Activated T-cell treated with anti-CD3 and anti-CD28 coated beads for 4 hours (primary cell): ENCODE measurements around the gene CCM2.

Experiments used
- DNase-seq: peaks from one replicate; pipeline ENCODE4 v3.0.0-alpha.2; 2020

The CCM2 gene

DNA sequence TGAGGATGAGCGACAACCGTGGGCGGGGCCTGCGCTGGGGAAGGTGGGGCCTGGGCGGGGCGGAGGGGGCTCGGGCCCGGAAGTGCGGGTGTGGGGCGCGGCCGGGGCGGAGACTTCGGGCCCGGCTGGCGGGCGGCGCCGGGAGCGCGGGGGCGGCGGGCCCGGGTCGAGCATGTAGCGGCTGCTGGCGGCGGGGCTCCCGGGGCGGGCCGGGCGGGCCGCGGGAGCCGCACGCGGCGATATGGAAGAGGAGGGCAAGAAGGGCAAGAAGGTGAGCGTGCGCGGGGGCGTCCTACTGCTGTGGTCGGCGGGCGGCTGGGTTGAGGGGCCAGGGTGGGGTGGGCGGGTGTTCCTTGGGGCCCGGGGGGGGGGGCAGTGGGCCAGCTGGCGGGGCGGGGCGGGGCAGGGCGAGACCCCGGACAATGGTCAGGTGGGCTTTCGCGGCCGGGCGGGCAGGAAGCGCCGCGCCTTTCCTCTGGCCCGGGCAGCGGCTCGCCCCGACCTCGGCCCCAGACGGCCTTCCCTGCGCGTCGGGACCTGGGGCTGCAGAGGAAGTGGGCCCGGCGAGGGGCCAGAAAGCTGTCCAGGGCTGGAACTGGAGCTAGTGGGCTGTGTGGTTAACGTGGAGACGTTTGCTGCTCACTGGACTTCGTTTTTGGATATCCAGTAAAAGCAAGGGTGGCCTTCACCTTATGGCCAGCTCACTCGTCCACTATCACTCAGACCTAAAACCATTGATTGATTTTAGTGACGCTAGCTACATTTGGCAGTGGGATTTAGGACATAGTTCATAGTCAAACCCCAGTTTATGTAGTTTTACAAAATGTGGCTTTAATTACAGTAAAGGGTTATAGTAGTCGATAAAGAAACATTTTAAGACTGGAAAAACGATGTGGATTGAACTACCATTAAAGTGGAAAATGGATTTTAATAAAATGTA is at the start of gene CCM2:
Gene CCM2 (plus strand): TSS at position 109 of the 940 bp plus-strand sequence. CDS start 133 bp downstream, at position 242.
- DNase-seq: no peak

DNA sequence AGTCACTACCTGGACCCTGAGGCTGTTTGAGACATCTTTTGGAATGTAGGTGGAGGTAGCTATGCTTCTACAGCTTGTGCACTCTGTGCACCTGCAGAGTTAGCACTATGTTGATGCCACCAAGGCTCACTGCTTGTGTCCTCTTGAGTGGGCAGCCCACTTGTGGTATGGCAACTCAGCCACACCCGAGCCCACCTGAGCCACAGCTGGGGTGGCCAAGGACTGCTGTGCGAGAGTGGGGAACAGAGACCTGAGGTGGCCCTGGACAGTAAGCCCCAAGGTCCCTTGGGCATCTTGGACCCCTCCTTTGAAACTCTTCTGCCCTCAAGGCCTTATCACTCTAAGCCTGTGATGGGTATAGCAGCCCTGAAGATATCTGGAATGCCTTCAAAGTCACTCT is 46.8 kb upstream of the CCM2 start:
- no peak for DNase-seq

DNA sequence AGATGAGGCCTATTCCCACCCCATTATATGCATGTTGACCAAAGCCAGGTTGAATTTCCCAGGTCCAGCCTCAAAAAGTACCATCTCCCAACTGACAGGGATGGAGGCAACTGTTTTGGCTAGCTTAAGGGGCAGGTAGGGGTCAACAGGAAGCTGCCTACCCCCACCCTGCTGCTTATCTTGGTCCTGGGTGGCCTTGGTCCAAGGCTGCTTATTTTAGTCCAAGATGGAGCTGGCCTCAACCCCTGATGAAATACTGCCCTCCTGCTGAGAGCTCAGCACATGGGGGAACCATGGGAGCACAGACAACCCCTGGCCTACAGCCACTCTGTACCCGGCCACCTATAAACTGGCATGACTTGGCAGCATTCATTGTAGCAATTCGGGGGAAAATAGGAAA is 44.3 kb upstream of the CCM2 start:
- no peak for DNase-seq

DNA sequence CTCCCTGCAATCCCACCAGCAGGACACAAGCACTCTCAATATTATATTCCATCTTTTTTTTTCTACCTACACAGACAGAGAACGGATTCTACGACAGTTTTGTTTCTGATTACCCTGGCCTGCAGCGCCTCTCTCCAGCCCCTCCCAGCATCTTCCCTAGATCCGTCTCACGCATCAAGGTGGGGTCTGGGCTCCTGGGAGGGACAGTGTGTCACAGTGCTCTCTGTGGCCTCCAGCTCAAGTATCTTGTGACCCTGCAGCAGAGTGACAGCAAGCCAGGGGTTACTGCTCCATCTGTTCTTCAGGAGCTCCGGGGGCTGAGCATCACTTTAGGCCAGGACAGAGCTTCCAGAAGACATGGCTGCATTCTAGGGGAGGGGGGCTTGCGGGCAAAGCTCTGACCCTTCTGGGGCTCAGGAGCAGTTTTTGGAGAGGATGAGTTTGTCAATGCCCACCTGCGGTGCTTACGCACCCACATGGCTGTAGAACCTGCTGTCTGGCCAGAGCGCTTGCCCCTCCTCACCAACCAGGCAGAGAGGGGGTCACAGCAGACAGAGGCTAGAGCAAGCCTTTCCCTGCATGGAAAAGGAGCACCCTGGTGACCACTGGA is 43.7 kb upstream of the CCM2 start:
- DNase-seq: no peak

DNA sequence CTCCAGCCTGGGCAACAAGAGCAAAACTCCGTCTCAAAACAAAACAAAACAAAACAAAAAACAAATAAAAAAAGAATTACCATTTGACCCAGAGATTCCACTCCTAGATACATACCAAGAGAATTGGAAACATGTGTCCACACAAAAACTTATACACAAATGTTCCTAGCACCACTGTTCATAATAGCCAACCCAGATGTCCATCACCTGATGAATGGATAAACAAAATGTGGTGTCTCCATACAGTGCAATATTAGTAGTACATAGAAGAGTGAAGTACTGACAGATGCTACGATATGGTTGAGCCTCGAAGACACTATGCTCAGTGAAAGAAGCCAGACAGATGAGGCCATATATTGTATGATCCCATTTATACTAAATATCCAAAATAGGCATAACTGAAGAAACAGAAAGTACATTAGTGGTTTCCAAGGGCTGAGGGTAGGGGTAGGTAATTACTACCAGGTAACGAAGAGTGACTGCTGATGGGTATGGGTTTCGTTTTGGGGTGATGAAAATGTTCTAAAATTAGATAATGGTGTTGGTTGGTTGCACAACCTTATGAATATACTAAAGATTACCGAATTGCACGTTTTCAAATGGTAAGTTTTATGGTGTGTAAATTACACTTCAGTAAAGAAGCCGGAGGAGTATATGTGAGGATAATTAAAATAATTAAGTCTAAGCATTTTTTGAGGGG is 41.2 kb upstream of the CCM2 start:
- no peak for DNase-seq

DNA sequence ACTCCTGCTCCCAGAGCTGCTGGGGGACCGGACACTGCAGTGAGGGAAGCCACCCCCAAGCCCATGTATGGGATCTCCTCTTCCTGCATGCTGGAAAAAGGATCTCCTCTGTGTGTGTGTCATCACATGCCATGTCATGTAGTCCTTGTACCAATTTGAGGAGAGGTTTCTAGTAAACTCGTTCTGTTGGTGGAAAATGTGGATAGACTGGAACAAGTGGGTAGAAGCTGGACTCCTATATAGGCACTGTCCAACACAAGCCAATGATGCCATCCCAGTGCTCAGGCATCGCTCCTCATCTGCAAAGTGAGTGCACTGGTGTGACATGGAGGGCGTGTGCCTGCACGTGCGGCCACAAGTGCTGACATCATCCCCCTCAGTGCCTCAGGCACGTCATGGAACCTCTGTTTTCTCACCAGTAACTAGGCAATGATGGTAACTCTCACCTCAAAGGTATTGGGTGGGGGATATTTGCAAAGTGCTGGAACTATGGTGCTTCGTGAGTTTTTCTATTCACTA is 40.5 kb upstream of the CCM2 start:
- no peak for DNase-seq

DNA sequence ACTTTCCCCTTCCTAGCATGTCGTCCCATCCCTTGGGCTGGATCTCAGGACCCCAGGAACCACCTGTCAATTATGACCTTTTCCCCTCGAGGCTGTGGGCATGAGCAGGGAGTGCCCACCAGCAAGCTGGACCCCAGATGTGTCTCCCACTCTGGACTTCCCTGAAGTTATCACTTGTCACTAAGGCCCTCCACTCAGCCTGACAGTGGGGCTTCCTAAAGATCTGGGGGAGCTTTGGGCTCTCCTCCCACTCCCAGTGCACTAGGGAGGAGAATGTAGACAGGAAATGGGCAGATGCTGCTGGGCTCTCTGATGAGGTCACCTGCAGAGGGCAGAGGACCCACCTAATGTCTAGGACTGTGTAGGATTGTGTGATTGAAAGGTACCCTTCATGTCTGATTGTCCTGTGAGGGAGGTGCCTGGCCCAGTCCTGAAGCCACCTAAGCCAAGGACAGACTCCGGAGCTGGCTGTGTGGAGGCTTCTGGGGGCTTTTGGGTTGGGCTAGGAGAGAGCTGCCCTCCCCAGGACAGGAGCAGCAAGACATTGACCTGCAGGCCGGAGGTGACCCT is 39.9 kb upstream of the CCM2 start:
- DNase-seq: no peak

DNA sequence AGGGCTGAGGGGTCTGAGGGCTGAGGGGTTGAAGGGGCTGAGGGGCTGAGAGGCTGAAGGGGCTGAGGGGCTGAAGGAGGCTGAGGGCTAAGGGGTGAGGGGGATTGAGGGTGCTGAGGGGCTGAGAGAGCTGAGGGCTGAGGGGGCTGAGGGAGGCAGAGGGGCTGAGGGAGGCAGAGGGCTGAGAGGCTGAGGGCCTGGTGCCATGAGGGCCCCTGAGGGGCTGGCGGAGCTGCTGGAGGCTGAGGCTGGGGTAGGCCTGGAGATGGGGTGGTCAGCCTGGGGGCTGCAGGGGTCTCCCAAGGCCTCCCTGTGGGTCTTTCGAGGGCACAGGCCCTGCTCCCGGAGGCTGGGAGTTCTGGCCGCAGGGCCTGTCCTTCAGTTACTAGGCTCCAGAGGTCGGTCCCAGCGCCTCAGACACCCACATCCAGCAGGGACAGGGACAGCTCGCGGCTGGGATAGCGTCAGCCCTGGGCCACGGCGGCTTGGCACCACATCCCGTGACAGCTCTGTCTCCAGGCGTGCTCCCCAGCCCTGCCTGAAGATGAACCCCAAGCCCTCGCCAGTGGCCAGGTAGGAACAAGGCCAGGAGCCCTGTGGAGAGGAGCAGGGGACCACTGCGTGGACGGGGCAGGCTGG is 38.0 kb upstream of the CCM2 start:
- no peak for DNase-seq

DNA sequence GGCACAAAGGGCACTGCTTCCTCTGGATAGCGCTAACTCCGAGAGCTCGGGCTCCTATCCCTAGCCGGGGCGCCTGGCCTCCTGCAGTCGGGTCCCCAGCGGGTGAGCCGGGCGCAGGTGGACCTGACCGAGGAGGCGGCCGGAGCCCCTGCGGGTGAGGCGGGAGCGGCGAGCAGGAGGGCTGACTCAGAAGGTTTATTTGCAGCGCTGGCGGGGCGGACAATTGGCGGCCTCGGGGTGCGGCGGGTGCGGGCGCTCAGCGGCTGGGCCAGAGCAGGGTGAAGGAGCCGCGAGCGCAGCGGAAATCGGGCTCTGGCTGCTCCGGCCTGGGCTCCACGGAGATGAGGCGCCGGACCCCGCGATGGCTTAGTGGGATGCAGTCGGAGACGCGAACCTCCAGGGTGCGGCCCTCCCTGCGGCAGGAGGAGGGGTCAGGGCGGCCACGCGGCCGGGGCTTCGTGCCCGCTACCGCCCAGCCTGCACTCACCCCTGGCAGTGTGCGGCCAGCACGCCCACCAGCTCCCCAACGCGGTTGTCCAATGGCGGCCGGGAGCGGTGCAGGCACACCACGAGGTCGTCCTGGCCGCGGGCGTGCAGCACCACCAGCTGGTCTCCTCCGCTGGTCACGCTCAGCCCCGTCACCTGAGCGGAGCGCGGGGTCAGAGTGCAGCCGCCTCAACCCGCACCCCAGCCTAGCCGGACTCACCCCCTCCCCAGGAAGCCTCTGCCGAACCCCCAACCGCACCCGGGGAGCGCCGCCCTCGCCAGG is 37.3 kb upstream of the CCM2 start:
- DNase-seq: no peak

DNA sequence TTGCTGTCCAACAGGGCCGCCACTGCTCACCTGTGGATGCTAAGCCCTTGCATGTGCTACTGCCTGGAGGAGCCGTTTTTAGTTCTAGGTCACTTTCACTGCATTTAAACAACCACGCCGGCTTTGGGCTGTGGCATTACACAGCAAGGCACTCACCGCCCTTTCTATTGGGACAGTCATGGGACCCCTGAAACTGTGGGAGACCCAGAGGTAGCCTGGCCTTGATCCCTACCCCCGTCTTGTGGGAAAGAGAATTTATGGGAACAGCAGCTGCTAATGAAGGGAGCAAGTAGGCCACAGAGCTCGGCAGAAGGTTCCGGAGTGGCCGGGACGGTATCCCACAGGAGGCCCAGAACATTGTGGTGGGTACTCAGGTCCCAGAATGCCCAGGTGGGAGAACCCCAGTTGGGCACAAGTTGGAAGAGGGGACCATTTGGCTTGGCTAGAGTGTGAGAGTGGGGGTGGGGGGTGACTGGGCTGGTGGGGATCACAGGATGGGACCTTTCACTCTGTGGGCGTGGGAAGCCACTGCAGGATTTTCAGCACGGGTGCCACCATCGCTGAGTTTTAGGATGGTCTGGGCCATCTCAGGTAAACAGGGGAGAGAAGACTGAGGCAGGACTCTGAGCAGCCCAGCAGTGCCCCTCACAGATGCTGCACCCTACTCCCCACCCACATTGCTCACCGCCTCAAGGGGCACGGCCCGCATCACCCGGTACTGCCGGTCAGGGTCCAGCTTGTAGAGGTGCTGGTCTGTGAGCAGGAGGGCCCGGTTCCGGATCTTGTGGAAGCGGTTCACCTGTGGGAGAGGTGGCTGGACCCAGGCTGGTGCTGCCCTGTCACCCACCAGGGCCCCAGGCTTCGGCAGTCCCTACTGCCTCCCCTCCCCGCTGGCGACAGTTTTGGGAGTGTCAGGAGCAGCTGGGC is 36.4 kb upstream of the CCM2 start:
- DNase-seq: no peak

DNA sequence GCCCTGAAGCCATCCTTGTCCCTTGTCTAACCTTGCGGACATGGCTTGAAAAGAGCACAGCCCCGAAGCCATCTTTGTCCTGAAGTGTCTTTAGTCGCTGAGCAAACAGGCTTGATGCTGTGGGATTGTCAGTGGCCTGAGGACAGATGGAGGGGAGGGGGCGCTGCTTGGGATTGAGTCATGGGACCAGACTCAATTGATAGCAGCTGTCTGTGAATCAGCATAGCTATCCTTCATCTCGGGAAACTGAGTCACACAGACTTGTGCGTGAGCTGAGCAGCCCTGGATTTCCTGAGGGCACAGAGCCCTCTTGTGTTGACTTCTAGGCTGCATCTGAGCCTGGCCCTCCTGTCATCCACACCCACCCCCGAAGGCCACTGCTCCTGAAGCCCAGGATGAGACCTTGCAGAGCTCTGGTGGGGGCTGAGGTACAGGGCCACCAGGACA is 35.6 kb upstream of the CCM2 start:
- DNase-seq: no peak

DNA sequence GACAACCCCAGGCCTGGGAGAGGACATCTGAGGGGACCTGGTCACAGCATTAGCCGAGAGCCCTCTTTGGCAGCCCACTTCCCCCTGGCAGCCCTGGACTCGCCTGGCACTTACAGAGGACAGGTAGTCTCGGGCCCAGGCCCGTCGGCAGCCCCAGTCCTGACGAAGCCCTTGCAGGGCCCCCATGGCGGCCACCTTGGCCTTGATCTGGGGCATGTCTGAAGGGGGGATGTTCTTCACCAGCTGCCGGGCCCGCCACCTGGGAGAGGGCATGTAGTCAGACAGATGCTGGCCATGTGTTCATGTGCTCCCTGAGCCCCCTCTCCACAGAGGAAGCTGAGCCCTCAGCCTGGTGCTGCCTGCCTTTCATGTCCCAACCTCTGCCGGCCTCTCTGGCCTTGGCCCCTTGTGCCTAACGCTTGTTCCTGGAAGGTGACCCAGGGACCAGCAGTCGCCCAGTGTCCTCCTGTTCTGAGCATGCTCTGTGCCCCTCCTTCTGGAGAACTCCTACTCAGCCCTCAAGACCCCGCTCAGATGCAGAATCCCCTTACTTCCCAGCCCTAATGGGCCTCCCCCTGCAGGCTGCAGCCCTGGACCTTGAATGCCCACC is 35.1 kb upstream of the CCM2 start:
- no peak for DNase-seq

DNA sequence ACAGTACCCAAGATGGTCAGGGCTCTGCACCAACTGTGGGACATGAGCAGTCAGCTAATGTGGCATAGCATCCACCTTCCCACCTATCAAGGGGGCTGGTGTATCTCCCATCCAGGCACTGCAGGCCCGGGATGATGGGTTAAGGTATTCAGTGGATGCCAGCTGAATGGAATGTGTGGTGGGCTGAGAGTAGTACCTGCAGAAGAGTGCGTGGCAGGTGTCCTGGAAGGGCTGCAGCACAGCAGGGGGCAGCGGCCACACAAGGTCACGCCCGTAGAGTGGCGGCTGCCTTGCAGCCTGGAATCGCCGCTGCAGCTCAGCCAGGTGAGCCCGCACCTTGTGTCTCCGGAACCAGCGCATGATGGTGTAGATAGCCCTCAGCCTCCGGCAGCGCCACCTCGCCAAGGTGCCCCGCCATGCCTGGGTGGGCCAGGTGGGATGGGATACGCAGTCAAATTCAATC is 34.5 kb upstream of the CCM2 start:
- DNase-seq: no peak

DNA sequence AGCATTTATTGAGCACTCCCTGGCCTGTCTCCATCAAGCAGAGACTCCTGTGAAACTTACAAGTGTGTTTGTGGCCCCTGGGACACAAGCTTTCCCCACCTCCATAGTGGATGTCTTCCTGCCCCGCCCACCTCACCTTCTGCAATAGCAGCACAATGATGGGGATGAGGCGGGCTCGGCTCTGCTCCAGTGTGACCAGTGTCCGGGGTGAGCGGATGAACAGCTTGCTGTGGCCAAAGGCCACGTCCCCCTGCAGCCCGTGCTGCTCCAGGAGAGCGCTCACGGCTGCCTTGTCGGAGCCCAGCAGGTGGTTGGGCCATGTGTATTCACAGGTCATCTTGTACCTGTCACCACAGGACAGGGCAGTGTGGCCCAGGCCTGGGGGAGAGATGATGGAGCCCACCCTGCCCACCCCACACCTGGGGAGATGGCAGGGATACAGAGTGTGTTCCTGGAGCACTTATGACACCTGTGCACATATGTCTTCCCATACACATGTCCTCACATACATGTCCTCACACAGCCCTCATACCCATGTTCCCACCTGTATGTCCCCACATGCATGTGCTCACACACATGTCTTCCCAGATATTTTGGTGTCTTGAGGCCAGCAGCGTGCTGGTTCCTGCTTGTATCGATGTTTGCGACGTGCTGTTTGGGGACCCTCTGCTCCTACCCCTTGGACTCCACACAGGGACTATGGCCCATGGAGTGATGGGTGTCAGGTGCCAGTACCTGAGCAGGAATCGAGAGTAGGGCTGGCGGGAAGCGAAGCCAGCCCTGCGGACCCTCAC is 33.9 kb upstream of the CCM2 start:
- no peak for DNase-seq

DNA sequence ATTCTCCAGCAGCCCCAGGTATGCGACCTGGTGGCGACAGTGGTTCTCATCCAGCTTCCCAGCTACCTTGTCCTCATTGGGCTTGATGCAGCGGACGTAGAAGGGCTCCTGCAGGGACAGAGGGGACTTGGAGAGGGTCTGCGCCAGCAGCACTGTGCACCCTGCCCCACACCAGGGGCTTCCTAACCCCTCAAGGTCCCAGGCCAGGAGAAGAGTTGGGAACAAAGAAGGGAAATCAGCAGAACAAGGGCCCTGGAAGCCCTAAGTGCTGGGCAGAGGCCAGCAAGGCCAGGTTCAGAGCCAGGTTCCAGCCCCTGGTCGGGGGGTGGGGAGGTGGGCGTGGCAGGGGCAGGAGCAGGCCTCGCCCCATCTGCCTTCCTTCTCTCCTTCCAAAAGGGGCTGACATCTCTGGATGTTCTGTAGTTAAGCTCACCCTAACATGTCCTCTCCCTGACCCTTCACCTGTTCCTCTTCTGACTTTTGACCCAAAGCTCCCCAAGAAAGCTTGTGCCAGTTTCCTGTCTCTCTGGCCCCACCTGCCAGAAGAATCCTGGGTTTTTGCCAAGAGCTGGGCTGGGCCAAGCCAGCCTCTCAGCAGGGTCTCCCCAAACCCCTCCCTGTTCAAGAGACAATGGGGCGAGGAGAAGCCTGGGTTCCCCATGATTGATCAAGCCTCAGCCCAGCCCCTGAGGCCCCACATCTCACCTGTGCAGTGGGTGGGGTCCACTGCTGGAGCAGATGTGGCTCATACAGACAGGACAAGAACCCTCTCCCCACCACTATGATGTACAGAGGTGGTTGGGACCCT is 33.1 kb upstream of the CCM2 start:
- no peak for DNase-seq

DNA sequence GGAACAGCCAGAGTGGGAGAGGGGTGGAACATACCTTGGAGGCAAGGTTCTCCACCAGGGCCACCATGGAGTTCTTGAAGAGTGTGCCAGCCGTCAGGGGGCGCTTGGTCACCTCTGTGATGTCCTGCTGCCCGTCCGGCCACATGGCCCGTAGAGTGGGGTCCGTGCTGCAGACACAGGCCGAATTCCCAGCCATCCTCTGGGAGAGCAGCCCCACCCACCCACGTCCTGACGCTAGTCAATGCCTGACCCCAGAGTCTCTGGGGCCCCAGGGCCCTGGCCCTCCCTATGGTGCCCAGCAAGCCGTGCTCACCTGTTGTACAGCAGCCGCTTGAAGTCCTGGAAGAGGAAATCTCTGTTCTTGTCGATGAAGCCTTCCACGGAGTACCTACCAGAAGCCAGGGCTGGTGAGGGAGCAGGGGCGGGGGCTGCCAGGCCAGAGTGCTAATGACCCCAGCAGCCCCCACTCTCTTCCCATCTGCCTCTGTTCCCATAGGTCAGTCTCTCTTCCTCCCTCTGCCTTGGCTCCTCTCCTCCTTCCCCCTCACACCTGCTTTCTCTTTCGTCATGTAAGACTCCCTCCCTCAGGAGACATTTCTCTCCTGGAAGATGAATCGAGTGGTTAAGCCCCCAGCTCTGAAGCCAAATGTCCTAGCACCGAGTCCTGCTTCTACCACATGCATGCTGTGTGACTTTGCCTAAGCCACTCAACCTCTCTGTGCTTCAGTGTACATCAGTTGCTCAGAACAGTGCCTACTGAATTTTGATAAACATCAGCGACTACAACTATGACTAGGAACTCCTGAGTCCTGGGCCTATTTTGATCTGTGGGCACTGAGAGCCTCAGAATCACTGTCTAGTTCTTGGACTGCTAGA is 32.2 kb upstream of the CCM2 start:
- DNase-seq: no peak

DNA sequence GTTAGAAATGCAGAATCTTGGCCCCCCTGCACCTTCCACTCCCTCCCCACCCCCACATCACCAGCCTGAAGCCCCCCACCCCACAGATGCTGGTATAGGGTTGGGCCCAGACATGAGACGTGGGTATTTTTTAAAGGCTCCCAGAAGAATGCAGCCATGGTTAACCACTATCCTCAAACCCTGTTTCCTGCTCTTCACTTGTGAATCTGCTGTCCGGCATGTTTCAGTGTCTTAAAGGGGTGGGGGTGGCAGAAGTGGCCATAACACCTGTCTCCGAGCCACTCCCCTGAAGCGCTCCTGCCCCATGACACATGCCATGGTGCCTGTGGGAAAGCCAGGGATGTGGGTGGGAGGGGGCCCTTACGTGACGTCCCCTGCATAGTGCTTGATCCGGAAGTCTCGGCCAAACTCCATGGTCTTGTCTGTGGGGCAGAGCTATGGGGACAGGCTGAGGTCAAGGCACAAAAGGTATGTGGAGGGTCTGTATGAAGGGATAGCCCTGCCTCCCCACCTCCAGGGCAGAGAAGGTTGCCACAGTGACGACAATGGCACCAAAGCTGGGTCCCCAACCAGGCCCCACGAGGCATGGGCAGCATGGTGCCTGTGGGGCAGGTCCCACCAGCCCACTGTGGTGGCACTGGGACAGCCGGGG is 30.8 kb upstream of the CCM2 start:
- no peak for DNase-seq
